Panc1 (cell line): ENCODE data around the gene SLC36A4. TPM values are rescaled to one million over a fixed set of nuclear protein-coding genes. Genes with fewer than 3 reads are reported as not detected.

ENCODE experiments used
- ATAC-seq: fragments of 200-7000 bp; cut with Tn5 transposase; 2 replicates; pipeline ENCODE4 v1.9.1; 2020; ENCODE audit warnings: mild to moderate bottlenecking, moderate library complexity
- BruUV-seq: library from RNA; stranded (reverse); fragments of 400-500 nt; replicated peaks from 2 replicates; lab custom pipeline; 2021; lab: Mats Ljungman, UMichigan
- CTCF ChIA-PET: fragments of 300-600 bp; sonication (Branson Sonifier 250); formaldehyde crosslinking; loops from one replicate; lab custom pipeline; 2022; ENCODE audit warnings: antibody characterized with exemption; lab: Charles Lee
- POLR2A ChIA-PET: fragments of 300-600 bp; sonication (Branson Sonifier 250); formaldehyde crosslinking; loops from one replicate; lab custom pipeline; 2022; ENCODE audit warnings: antibody characterized with exemption; lab: Charles Lee
- DNase-seq: peaks from one replicate; pipeline ENCODE4 v3.0.0-alpha.2; 2010; ENCODE audit warnings: low read depth, low spot score
- H3K27ac ChIP-seq: 2 replicates; pipeline ENCODE4 v1.5.1; 2011; ENCODE audit warnings: mild to moderate bottlenecking, low read length, inconsistent platforms
- H3K27me3 ChIP-seq: fragments of 200-500 bp; sonication (Bioruptor generic); 2 replicates; pipeline ENCODE4 v1.6.0; 2014; ENCODE audit warnings: low read length, inconsistent platforms; ENCODE audit not compliant: control insufficient read depth, insufficient read depth
- H3K36me3 ChIP-seq: fragments of 200-500 bp; sonication (Bioruptor generic); 2 replicates; pipeline ENCODE4 v1.5.1; 2014; ENCODE audit warnings: inconsistent platforms, mild to moderate bottlenecking, low read length, moderate library complexity; ENCODE audit not compliant: control insufficient read depth, insufficient read depth
- H3K4me1 ChIP-seq: 2 replicates; pipeline ENCODE4 v1.5.1; 2011; ENCODE audit warnings: inconsistent platforms, mild to moderate bottlenecking, low read length, moderate library complexity; ENCODE audit not compliant: control insufficient read depth, insufficient read depth
- H3K4me3 ChIP-seq, 2 experiments: 2 replicates each; pipeline ENCODE4 v1.5.1; 2011 to 2012; ENCODE audit warnings: low read depth in 2 of 2, low read length in 2 of 2, mild to moderate bottlenecking in 2 of 2, inconsistent platforms in 1 of 2, moderate library complexity in 1 of 2
- H3K9me3 ChIP-seq: fragments of 200-500 bp; sonication (Bioruptor generic); 2 replicates; pipeline ENCODE4 v1.5.1; 2014; ENCODE audit warnings: low read depth, mild to moderate bottlenecking, inconsistent platforms, low read length, moderate library complexity; ENCODE audit not compliant: control insufficient read depth, insufficient read depth
- CTCF ChIP-seq: fragments of 450-650 bp; IDR thresholded peaks from 2 replicates; pipeline ENCODE4 v1.5.1; 2017; ENCODE audit warnings: mild to moderate bottlenecking
- POLR2AphosphoS5 ChIP-seq: IDR thresholded peaks from 2 replicates; pipeline ENCODE4 v1.6.1; 2012; ENCODE audit warnings: mild to moderate bottlenecking, low read depth, low read length, moderate library complexity
- REST ChIP-seq, 2 experiments: IDR thresholded peaks; 2 replicates each; pipeline ENCODE4 v1.6.1; 2011 to 2012; ENCODE audit warnings: low read depth in 2 of 2, control low read depth in 1 of 2, low read length in 1 of 2, mild to moderate bottlenecking in 1 of 2, moderate library complexity in 1 of 2; ENCODE audit not compliant: insufficient read depth in 1 of 2
- SIN3A ChIP-seq: IDR thresholded peaks from 2 replicates; pipeline ENCODE4 v1.6.1; 2012; ENCODE audit warnings: low read depth, mild to moderate bottlenecking, low read length, moderate library complexity, borderline replicate concordance; ENCODE audit not compliant: insufficient read depth
- TCF7L2 ChIP-seq: IDR thresholded peaks from 2 replicates; pipeline ENCODE4 v1.6.1; 2011; ENCODE audit warnings: mild to moderate bottlenecking, low read depth, low read length, inconsistent platforms
- in situ Hi-C: cut with HindIII; loops from 2 replicates; pipeline ENCODE4 v1.10.0; 2016; ENCODE audit warnings: low sequenced_read_pairs, low pct_unique_long_range_greater_than_20kb
- intact Hi-C: fragments of 100-400 bp; cut with micrococcal nuclease; formaldehyde crosslinking; loops from one replicate; pipeline ENCODE4 v1.10.0; 2022; ENCODE audit not compliant: unreplicated experiment
- total RNA-seq: library from RNA; stranded (reverse); gene quantifications from one replicate; pipeline ENCODE4 v1.2.1, GENCODE V29; 2021; ENCODE audit not compliant: unreplicated experiment

The SLC36A4 gene
- total RNA-seq, 1 experiment from 2014 or later: 30.3 TPM

- intact Hi-C loops (no loop called here), in situ Hi-C loops (no loop called here)
- Histone ChIP-seq H3K27me3 (peaks cover 8% of the 10 kb centered on the region; the same call in 1 of the 2 replicates), H3K36me3 (no peaks in the 10 kb centered on the region), H3K9me3 (no peaks in the 10 kb centered on the region), H3K4me1 (peaks cover 10% of the 10 kb centered on the region), H3K27ac (peak overlapping the region; percentile 95), H3K4me3 (peak overlapping the region; percentile 71 to 86)
- CTCF ChIA-PET: no interaction called here
- TF ChIP-seq REST (IDR thresholded peaks at IDR 0.05; ENCODE audit: insufficient read depth in 1 of 2, low read depth in 2 of 2, low read length in 1 of 2): peak in 1 of 2 experiments; percentile 43; a peak in 1 of 4 replicates
- TF ChIP-seq CTCF: peak; percentile 49; the same call in 1 of the 2 replicates
- no peak; the same call in 1 of the 2 replicates for TF ChIP-seq SIN3A
- ATAC-seq (peak; percentile 27), DNase-seq (no peak)
- BruUV-seq: TSS peak; percentile 73
- POLR2A ChIA-PET: interaction anchor here (0.7 kb wide), 1 partner anchor 34 kb away, joined by 5 read pairs; no protein-coding TSS in a partner anchor
These were observed 893 bp downstream of the SLC36A4 start for GRCh38 chr11:93196816-93197379.

DNA sequence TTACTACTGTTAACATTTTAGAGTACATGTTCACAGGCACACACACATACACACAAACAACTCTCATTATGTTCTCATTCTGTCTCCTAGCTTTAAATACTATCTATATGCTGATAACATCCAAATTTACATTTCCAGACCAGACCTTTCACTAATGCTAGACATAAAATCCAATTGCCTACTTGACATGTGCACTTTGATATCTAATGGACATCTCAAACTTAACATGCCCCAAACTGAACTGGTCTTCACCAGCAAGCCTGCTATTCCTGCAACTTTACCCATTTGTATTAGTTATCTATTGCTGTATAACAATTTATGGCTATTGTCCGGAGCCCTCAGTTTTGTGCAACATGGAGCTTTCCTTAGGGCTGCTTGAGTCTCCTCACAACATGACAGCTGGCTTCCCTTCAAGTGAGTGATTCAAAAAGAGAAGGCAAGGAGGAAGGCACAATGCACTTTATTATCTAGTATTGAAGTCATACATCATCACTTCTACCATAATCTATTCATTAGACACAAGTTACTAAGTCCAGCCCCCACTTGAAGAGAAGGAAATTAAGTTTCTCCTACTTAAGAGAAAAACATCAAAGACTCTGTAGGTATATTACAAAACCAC is 3.0 kb downstream of the SLC36A4 start:
- BruUV-seq: no TSS peak
- ChIA-PET POLR2A (no interaction called here), CTCF (no interaction called here)
- H3K27ac ChIP-seq: no peak overlapping the region
- H3K4me1 ChIP-seq: peaks cover 10% of the 10 kb centered on the region
- no peak overlapping the region for H3K4me3 ChIP-seq
- TF ChIP-seq POLR2AphosphoS5 (no peak), TCF7L2 (no peak), REST (IDR thresholded peaks at IDR 0.05; ENCODE audit: insufficient read depth in 1 of 2, low read depth in 2 of 2, low read length in 1 of 2) (no peak), CTCF (no peak), SIN3A (no peak)
- intact Hi-C loops (no loop called here), in situ Hi-C loops (no loop called here)
- H3K9me3 ChIP-seq: peaks cover 2% of the 10 kb centered on the region; the same call in 1 of the 2 replicates
- no peaks in the 10 kb centered on the region for H3K36me3 ChIP-seq
- no peaks in the 10 kb centered on the region for H3K27me3 ChIP-seq
- DNase-seq (no peak), ATAC-seq (no peak)
